IMR-90 (cell line): ENCODE data around the gene ANO10. TPM values are rescaled to one million over a fixed set of nuclear protein-coding genes. Genes with fewer than 3 reads are reported as not detected.

ENCODE experiments used
- ATAC-seq: fragments of 200-7000 bp; cut with Tn5 transposase; 2 replicates; pipeline ENCODE4 v1.9.1; 2020; ENCODE audit warnings: low read depth, mild to moderate bottlenecking, moderate library complexity
- BruUV-seq: library from RNA; stranded (reverse); fragments of 400-500 nt; replicated peaks from 2 replicates; lab custom pipeline; 2021; lab: Mats Ljungman, UMichigan
- CTCF ChIA-PET: fragments of 300-600 bp; formaldehyde crosslinking; extraction: SDS; loops from one replicate; lab custom pipeline; 2021; ENCODE audit warnings: antibody characterized with exemption; lab: Yijun Ruan, JAX
- POLR2A ChIA-PET: fragments of 300-600 bp; sonication (Branson Sonifier 250); formaldehyde crosslinking; loops from one replicate; lab custom pipeline; 2022; ENCODE audit warnings: antibody characterized with exemption; ENCODE audit not compliant: unreplicated experiment; lab: Charles Lee
- DNase-seq: peaks from one replicate; pipeline ENCODE4 v3.0.0; 2013
- H2AFZ ChIP-seq: replicated peaks from 2 replicates; pipeline ENCODE3; 2013; ENCODE audit warnings: low read length, mild to moderate bottlenecking; ENCODE audit not compliant: poor library complexity
- H2AK5ac ChIP-seq: 2 replicates; pipeline ENCODE4 v1.6.1; 2013; ENCODE audit warnings: low read depth, low read length, inconsistent platforms
- H2AK9ac ChIP-seq: replicated peaks from 2 replicates; pipeline ENCODE3; 2013; ENCODE audit warnings: mild to moderate bottlenecking, low read depth, low read length, moderate library complexity; ENCODE audit not compliant: poor library complexity
- H2BK120ac ChIP-seq: 2 replicates; pipeline ENCODE4 v1.6.1; 2013; ENCODE audit warnings: low read depth, low read length, inconsistent platforms
- H2BK15ac ChIP-seq: 3 replicates; pipeline ENCODE4 v1.6.1; 2013; ENCODE audit warnings: low read depth, low read length, inconsistent platforms
- H2BK20ac ChIP-seq: 2 replicates; pipeline ENCODE4 v1.6.1; 2013; ENCODE audit warnings: low read depth, mild to moderate bottlenecking, inconsistent platforms, low read length, moderate library complexity
- H2BK5ac ChIP-seq: 2 replicates; pipeline ENCODE4 v1.6.1; 2013; ENCODE audit warnings: mild to moderate bottlenecking, low read depth, low read length, inconsistent platforms; ENCODE audit not compliant: poor library complexity, severe bottlenecking
- H3K14ac ChIP-seq: replicated peaks from 2 replicates; pipeline ENCODE4 v1.6.1; 2013; ENCODE audit warnings: low read depth, low read length, inconsistent platforms
- H3K18ac ChIP-seq: 2 replicates; pipeline ENCODE4 v1.6.1; 2013; ENCODE audit warnings: low read depth, low read length, control low read depth
- H3K23ac ChIP-seq: 2 replicates; pipeline ENCODE4 v1.6.1; 2013; ENCODE audit warnings: low read depth, low read length, inconsistent platforms
- H3K27ac ChIP-seq: 2 replicates; pipeline ENCODE4 v1.5.1; 2013; ENCODE audit warnings: mild to moderate bottlenecking, control low read depth, low read length; ENCODE audit not compliant: insufficient read depth
- H3K27me3 ChIP-seq: 2 replicates; pipeline ENCODE4 v1.6.1; 2013; ENCODE audit warnings: low read length; ENCODE audit not compliant: control insufficient read depth, insufficient read depth
- H3K36me3 ChIP-seq: 2 replicates; pipeline ENCODE4 v1.6.1; 2013; ENCODE audit warnings: low read length, mixed read lengths; ENCODE audit not compliant: control insufficient read depth, insufficient read depth
- H3K4ac ChIP-seq: 2 replicates; pipeline ENCODE4 v1.6.1; 2013; ENCODE audit warnings: low read depth, low read length, inconsistent platforms
- H3K4me1 ChIP-seq: 2 replicates; pipeline ENCODE4 v1.6.1; 2013; ENCODE audit warnings: low read length, mixed read lengths; ENCODE audit not compliant: control insufficient read depth, insufficient read depth
- H3K4me2 ChIP-seq: 2 replicates; pipeline ENCODE4 v1.6.1; 2013; ENCODE audit warnings: low read depth, mild to moderate bottlenecking, control low read depth, low read length, moderate library complexity
- H3K4me3 ChIP-seq: 2 replicates; pipeline ENCODE4 v1.5.1; 2013; ENCODE audit warnings: low read depth, mild to moderate bottlenecking, control low read depth, low read length, moderate library complexity; ENCODE audit not compliant: insufficient read depth
- H3K56ac ChIP-seq: 2 replicates; pipeline ENCODE4 v1.6.1; 2013; ENCODE audit warnings: low read length, inconsistent platforms; ENCODE audit not compliant: insufficient read depth; ENCODE audit errors: extremely low read depth
- H3K79me1 ChIP-seq, 2 experiments: 2 replicates each; pipeline ENCODE4 v1.6.1; 2013; ENCODE audit warnings: low read length in 2 of 2, inconsistent platforms in 1 of 2, low read depth in 1 of 2
- H3K9ac ChIP-seq: 2 replicates; pipeline ENCODE4 v1.6.1; 2013; ENCODE audit warnings: low read depth, low read length, control low read depth
- H3K9me1 ChIP-seq: 2 replicates; pipeline ENCODE4 v1.6.1; 2013; ENCODE audit warnings: low read length, inconsistent platforms; ENCODE audit not compliant: insufficient read depth
- H3K9me3 ChIP-seq: 2 replicates; pipeline ENCODE4 v1.6.1; 2013; ENCODE audit warnings: low read length; ENCODE audit not compliant: control insufficient read depth, insufficient read depth
- H4K20me1 ChIP-seq: 2 replicates; pipeline ENCODE4 v1.6.1; 2013; ENCODE audit warnings: low read length, inconsistent platforms; ENCODE audit not compliant: insufficient read depth
- H4K5ac ChIP-seq: 2 replicates; pipeline ENCODE4 v1.6.1; 2013; ENCODE audit warnings: mild to moderate bottlenecking, low read depth, low read length, control low read depth
- H4K8ac ChIP-seq, 2 experiments: 2 replicates each; pipeline ENCODE4 v1.6.1; 2013; ENCODE audit warnings: low read depth in 2 of 2, low read length in 2 of 2, control low read depth in 1 of 2, inconsistent platforms in 1 of 2
- H4K91ac ChIP-seq: 2 replicates; pipeline ENCODE4 v1.6.1; 2013; ENCODE audit warnings: low read depth, low read length, inconsistent platforms; ENCODE audit not compliant: insufficient read depth
- BHLHE40 ChIP-seq: fragments of 150-350 bp; IDR thresholded peaks from 2 replicates; pipeline ENCODE4 v1.6.1; 2016; ENCODE audit warnings: mild to moderate bottlenecking, low read depth, low read length
- CTCF ChIP-seq: conservative IDR thresholded peaks from 2 replicates; pipeline ENCODE4 v1.5.1; 2012; ENCODE audit warnings: mild to moderate bottlenecking, low read depth, low read length, improper control_type of control experiment
- MAZ ChIP-seq: IDR thresholded peaks from 2 replicates; pipeline ENCODE4 v1.6.1; 2012; ENCODE audit warnings: low read depth, mild to moderate bottlenecking, low read length, improper control_type of control experiment, moderate library complexity, borderline replicate concordance
- MXI1 ChIP-seq: IDR thresholded peaks from 2 replicates; pipeline ENCODE4 v1.6.1; 2012; ENCODE audit warnings: low read depth, mild to moderate bottlenecking, low read length, moderate library complexity, borderline replicate concordance
- NFE2L2 ChIP-seq: fragments of 150-350 bp; IDR thresholded peaks from 2 replicates; pipeline ENCODE4 v1.6.1; 2016; ENCODE audit warnings: low read depth, mild to moderate bottlenecking, low read length
- RFX5 ChIP-seq: IDR thresholded peaks from 2 replicates; pipeline ENCODE4 v1.8.0; 2012; ENCODE audit warnings: low read depth, mild to moderate bottlenecking, low read length, moderate library complexity
- WGBS, 2 experiments: methylation state at CpG; one replicate each; pipeline versions ENCODE4 v1.1.5 to v1.1.7; 2013; ENCODE audit warnings: missing lambda C conversion rate in 2 of 2; ENCODE audit not compliant: insufficient read length in 1 of 2; ENCODE audit errors: extremely low coverage in 2 of 2; 5-methylcytosine and 5-hydroxymethylcytosine counted together
- dilution Hi-C: fragments of 300-500 bp; cut with HindIII; formaldehyde crosslinking; loops from one replicate; pipeline ENCODE4 v1.14.3; 2018; ENCODE audit warnings: low sequenced_read_pairs; ENCODE audit not compliant: unreplicated experiment
- in situ Hi-C: fragments of 300-500 bp; cut with MboI; formaldehyde crosslinking; loops from 3 replicates; pipeline ENCODE4 v1.14.3; 2019; ENCODE audit warnings: low sequenced_read_pairs, inconsistent platforms, mixed read lengths
- intact Hi-C: fragments of 100-400 bp; cut with micrococcal nuclease; formaldehyde crosslinking; loops from 2 replicates; pipeline ENCODE4 v1.10.0; 2022
- polyA plus RNA-seq, 3 experiments: library from polyadenylated mRNA; depleted of rRNA; stranded (reverse); fragments of >200 nt; gene quantifications; 2 replicates each; pipeline ENCODE4 v1.2.3, GENCODE V29; 2012; ENCODE audit warnings: low replicate concordance in 1 of 3
- total RNA-seq: library from RNA; depleted of rRNA; stranded (reverse); fragments of >200 nt; gene quantifications from 2 replicates; pipeline ENCODE4 v1.2.3, GENCODE V29; 2012

ANO10 gene
- total and polyA plus RNA-seq, 2 of the 4 experiments (the other 2 are of a cell fraction) = 28.5 to 41.6 TPM

- Histone ChIP-seq H3K56ac (no peak overlapping the region), H3K9me3 (peaks cover 12% of the 10 kb centered on the region), H3K9me1 (no peaks in the 10 kb centered on the region), H3K9ac (no peak overlapping the region), H4K91ac (no peak overlapping the region), H3K4ac (no peak overlapping the region), H3K27me3 (no peaks in the 10 kb centered on the region), H2AK5ac (no peak overlapping the region), H2BK120ac (no peak overlapping the region), H4K20me1 (no peaks in the 10 kb centered on the region), H2AFZ (no peak overlapping the region), H3K79me1 (peaks cover 10 to 33% of the 10 kb centered on the region in 2 experiments), H4K5ac (no peak overlapping the region), H2AK9ac (no peak overlapping the region), H2BK20ac (no peak overlapping the region), H3K27ac (no peak overlapping the region), H3K18ac (no peak overlapping the region), H4K8ac (no peak overlapping the region), H3K4me1 (peaks cover 2% of the 10 kb centered on the region), H3K14ac (no peak overlapping the region), H3K36me3 (peaks cover 29% of the 10 kb centered on the region), H2BK5ac (no peak overlapping the region), H3K4me3 (no peak overlapping the region), H2BK15ac (no peak overlapping the region), H3K4me2 (no peak overlapping the region), H3K23ac (no peak overlapping the region)
- intact Hi-C loops = no loop called here
- dilution Hi-C loops = no loop called here
- 80% methylated on average over 2 of the region's 3 CpGs; no CpG with 5 or more reads in 1 of the 2 experiments for WGBS, 2 experiments
- TF ChIP-seq RFX5 (no peak), NFE2L2 (no peak), MAZ (no peak), BHLHE40 (no peak), MXI1 (no peak), CTCF (no peak)
- POLR2A ChIA-PET = no interaction called here
- DNase-seq = peak; percentile 54
- CTCF ChIA-PET = no interaction called here
- in situ Hi-C loops = no loop called here
- no peak for ATAC-seq
- BruUV-seq = no TSS peak
Observed at GRCh38 chr3:43349716-43350115, 272.1 kb downstream of the ANO10 start.
